Liver (tissue), 9 donors: ENCODE measurements around the gene BMAL1. TPM values are rescaled to one million over a fixed set of nuclear protein-coding genes. Genes with fewer than 3 reads are reported as not detected.

Experiments used
- DNase-seq: peaks from one replicate; pipeline ENCODE4 v3.0.0-alpha.2; 2017; ENCODE audit warnings: low spot score
- H3K27ac ChIP-seq, 2 donors: one replicate each; pipeline ENCODE4 v1.7.0; 2013; ENCODE audit warnings: inconsistent platforms in 2 of 2, low read length in 2 of 2, control low read depth in 1 of 2, low read depth in 1 of 2, mild to moderate bottlenecking in 1 of 2
- H3K27me3 ChIP-seq, 4 donors: one replicate each; pipeline versions ENCODE4 v1.6.1 to v1.7.0; 2013; ENCODE audit warnings: low read length in 3 of 4, inconsistent platforms in 1 of 4, mild to moderate bottlenecking in 1 of 4, moderate library complexity in 1 of 4; ENCODE audit not compliant: control insufficient read depth in 4 of 4, insufficient read depth in 4 of 4
- H3K36me3 ChIP-seq, 4 donors: one replicate each; pipeline versions ENCODE4 v1.6.1 to v1.7.0; 2013; ENCODE audit warnings: low read length in 3 of 4, mild to moderate bottlenecking in 3 of 4, low read depth in 1 of 4, moderate library complexity in 1 of 4; ENCODE audit not compliant: control insufficient read depth in 4 of 4, insufficient read depth in 3 of 4
- H3K4me1 ChIP-seq, 4 donors: one replicate each; pipeline versions ENCODE4 v1.6.1 to v1.7.0; 2013; ENCODE audit warnings: low read length in 3 of 4, mild to moderate bottlenecking in 3 of 4, moderate library complexity in 1 of 4; ENCODE audit not compliant: control insufficient read depth in 4 of 4, insufficient read depth in 4 of 4
- H3K4me3 ChIP-seq, 3 donors: one replicate each; pipeline versions ENCODE4 v1.6.1 to v1.7.0; 2013; ENCODE audit warnings: low read length in 3 of 3, control low read depth in 1 of 3, low read depth in 1 of 3, mild to moderate bottlenecking in 1 of 3
- H3K9ac ChIP-seq, 2 donors: one replicate each; pipeline ENCODE4 v1.7.0; 2013; ENCODE audit warnings: low read length in 2 of 2, mild to moderate bottlenecking in 2 of 2, moderate library complexity in 2 of 2, control low read depth in 1 of 2, low read depth in 1 of 2
- H3K9me3 ChIP-seq, 4 donors: one replicate each; pipeline versions ENCODE4 v1.6.1 to v1.7.0; 2013; ENCODE audit warnings: low read length in 3 of 4; ENCODE audit not compliant: control insufficient read depth in 4 of 4
- ATF3 ChIP-seq: IDR thresholded peaks from 2 replicates; pipeline ENCODE4 v1.6.1; 2016; ENCODE audit warnings: antibody characterized with exemption
- CTCF ChIP-seq: fragments of 150-350 bp; IDR thresholded peaks from 2 replicates; pipeline ENCODE4 v1.5.1; 2017; ENCODE audit warnings: improper control_type of control experiment, low read depth, low read length; ENCODE audit not compliant: missing input control
- EGR1 ChIP-seq, 2 donors: IDR thresholded peaks; 2 replicates each; pipeline ENCODE4 v1.6.1; 2016 to 2018; ENCODE audit warnings: antibody characterized with exemption in 2 of 2, low read depth in 2 of 2
- FOXA1 ChIP-seq: IDR thresholded peaks from 2 replicates; pipeline ENCODE4 v1.6.1; 2016; ENCODE audit warnings: antibody characterized with exemption
- FOXA2 ChIP-seq: IDR thresholded peaks from 2 replicates; pipeline ENCODE4 v1.6.1; 2016; ENCODE audit warnings: antibody characterized with exemption
- GABPA ChIP-seq, 2 donors: IDR thresholded peaks in 1 of 2; conservative IDR thresholded peaks in 1 of 2; 2 replicates each; pipeline ENCODE4 v1.6.1; 2016; ENCODE audit warnings: antibody characterized with exemption in 2 of 2, mild to moderate bottlenecking in 1 of 2, moderate library complexity in 1 of 2
- HNF4A ChIP-seq, 2 donors: conservative IDR thresholded peaks; 2 replicates each; pipeline ENCODE4 v1.6.1; 2016; ENCODE audit warnings: antibody characterized with exemption in 2 of 2, mild to moderate bottlenecking in 2 of 2
- HNF4G ChIP-seq: IDR thresholded peaks from 2 replicates; pipeline ENCODE4 v1.6.1; 2016; ENCODE audit warnings: antibody characterized with exemption
- JUND ChIP-seq, 2 donors: IDR thresholded peaks; 2 replicates each; pipeline ENCODE4 v1.6.1; 2016; ENCODE audit warnings: antibody characterized with exemption in 2 of 2
- MAX ChIP-seq: IDR thresholded peaks from 2 replicates; pipeline ENCODE4 v1.6.1; 2016; ENCODE audit warnings: antibody characterized with exemption
- NR2F2 ChIP-seq: IDR thresholded peaks from 2 replicates; pipeline ENCODE4 v1.6.1; 2016; ENCODE audit warnings: antibody characterized with exemption
- RAD21 ChIP-seq, 2 donors: IDR thresholded peaks; 2 replicates each; pipeline ENCODE4 v1.6.1; 2016; ENCODE audit warnings: antibody characterized with exemption in 2 of 2, mild to moderate bottlenecking in 2 of 2
- REST ChIP-seq: IDR thresholded peaks from 2 replicates; pipeline ENCODE4 v1.6.1; 2016; ENCODE audit warnings: antibody characterized with exemption, mild to moderate bottlenecking
- RXRA ChIP-seq, 2 donors: IDR thresholded peaks; 2 replicates each; pipeline ENCODE4 v1.6.1; 2017 to 2018; ENCODE audit warnings: antibody characterized with exemption in 2 of 2, mild to moderate bottlenecking in 1 of 2
- SP1 ChIP-seq: IDR thresholded peaks from 2 replicates; pipeline ENCODE4 v1.6.1; 2018; ENCODE audit warnings: antibody characterized with exemption, mild to moderate bottlenecking
- TAF1 ChIP-seq: conservative IDR thresholded peaks from 2 replicates; pipeline ENCODE4 v1.6.1; 2016; ENCODE audit warnings: antibody characterized with exemption, mild to moderate bottlenecking
- YY1 ChIP-seq: IDR thresholded peaks from 2 replicates; pipeline ENCODE4 v1.6.1; 2016; ENCODE audit warnings: antibody characterized with exemption, mild to moderate bottlenecking
- ZBTB33 ChIP-seq: IDR thresholded peaks from 2 replicates; pipeline ENCODE4 v1.6.1; 2016; ENCODE audit warnings: antibody characterized with exemption
- WGBS: extraction: QIAGEN DNeasy Blood & Tissue Kit; methylation state at CpG from one replicate; pipeline ENCODE4 v1.1.7; 2013; 5-methylcytosine and 5-hydroxymethylcytosine counted together
- polyA plus RNA-seq, 2 donors: library from polyadenylated mRNA; stranded (reverse) in 1 of 2; unstranded in 1 of 2; fragments of 200-250 nt in 1 of 2; fragments of >200 nt in 1 of 2; fragmentation: Nextera tagmentation in 1 of 2; extraction: Ambion mirVana in 1 of 2; gene quantifications; one replicate each; pipeline versions ENCODE4 v1.2.1 to v1.2.3, GENCODE V29; 2013 to 2015
- total RNA-seq, 2 donors: library from RNA; depleted of rRNA; stranded (reverse); fragments of >200 nt; gene quantifications; one replicate each; pipeline ENCODE4 v1.2.3, GENCODE V29; 2014
- donor health status: healthy.
- donor health status: healthy.
- donor health status: healthy.
- donor health status: healthy.
- donor health status: healthy.

The BMAL1 gene
- total and polyA plus RNA-seq, 4 donors = 4.7 to 39.0 (median 15.0) TPM

GRCh38 chr11:13386567-13386966 lies 109.0 kb downstream of the BMAL1 start:
- 60% methylated on average over 2 of the region's 2 CpGs for WGBS
- no peak for TF ChIP-seq RAD21 (IDR thresholded peaks at IDR 0.05)
- TF ChIP-seq FOXA2 = peak; percentile 13
- H3K36me3 ChIP-seq = peaks cover 5 to 46% (median 34%) of the 10 kb centered on the region in 4 donors

GRCh38 chr11:13388741-13389140 lies 111.2 kb downstream of the BMAL1 start:
- Histone ChIP-seq H3K4me3 (no peak overlapping the region), H3K9ac (no peak overlapping the region), H3K27me3 (no peaks in the 10 kb centered on the region), H3K9me3 (no peaks in the 10 kb centered on the region), H3K27ac (no peak overlapping the region), H3K36me3 (peaks cover 1 to 32% (median 26%) of the 10 kb centered on the region in 4 donors), H3K4me1 (no peaks in the 10 kb centered on the region)
- TF ChIP-seq MAX (no peak), NR2F2 (no peak), REST (no peak), SP1 (no peak), RXRA (IDR thresholded peaks at IDR 0.05) (no peak), YY1 (no peak), JUND (IDR thresholded peaks at IDR 0.05) (no peak), EGR1 (IDR thresholded peaks at IDR 0.05; ENCODE audit: low read depth in 2 of 2) (no peak), CTCF (no peak), FOXA2 (no peak), GABPA (IDR thresholded peaks at IDR 0.05 in 1 of 2, conservative IDR thresholded peaks at IDR 0.05 in 1 of 2) (no peak), ZBTB33 (no peak), ATF3 (no peak), HNF4A (conservative IDR thresholded peaks at IDR 0.05) (no peak), FOXA1 (no peak), RAD21 (IDR thresholded peaks at IDR 0.05) (no peak), TAF1 (no peak), HNF4G (no peak)
- no peak for DNase-seq
- 93% methylated on average over 5 of the region's 5 CpGs for WGBS

More at GRCh38 chr11:13386567-13386966, 109.0 kb downstream of the BMAL1 start:
- no peaks in the 10 kb centered on the region for H3K4me1 ChIP-seq
- DNase-seq = no peak
- no peaks in the 10 kb centered on the region for H3K9me3 ChIP-seq
- no peak overlapping the region for H3K9ac ChIP-seq
- no peak overlapping the region for H3K4me3 ChIP-seq
- H3K27me3 ChIP-seq = no peaks in the 10 kb centered on the region
- H3K27ac ChIP-seq = no peak overlapping the region
